GM12878 (cell line): ENCODE measurements around the gene PGM5. TPM values are rescaled to one million over a fixed set of nuclear protein-coding genes. Genes with fewer than 3 reads are reported as not detected.

Experiments
- ATAC-seq: fragments of 200-7000 bp; cut with Tn5 transposase; 3 replicates; pipeline ENCODE4 v1.9.1; 2020; ENCODE audit warnings: mild to moderate bottlenecking, moderate library complexity
- BruUV-seq: library from RNA; stranded (reverse); fragments of 400-500 nt; replicated peaks from 2 replicates; lab custom pipeline; 2021; lab: Mats Ljungman, UMichigan
- CTCF ChIA-PET: fragments of 300-600 bp; sonication (Branson Sonifier 250); formaldehyde crosslinking; extraction: SDS; loops from one replicate; lab custom pipeline; 2021; ENCODE audit warnings: inconsistent platforms; lab: Yijun Ruan, JAX
- POLR2A ChIA-PET: fragments of 350-600 bp; formaldehyde crosslinking; extraction: SDS; loops from one replicate; lab custom pipeline; 2021; ENCODE audit warnings: inconsistent platforms; lab: Charles Lee
- RAD21 ChIA-PET: fragments of 300-600 bp; sonication (Branson Sonifier 250); formaldehyde crosslinking; loops from one replicate; lab custom pipeline; 2023; ENCODE audit warnings: antibody characterized with exemption; ENCODE audit not compliant: unreplicated experiment; lab: Charles Lee
- SMC1A ChIA-PET: fragments of 300-600 bp; sonication (Branson Sonifier 250); formaldehyde crosslinking; loops from one replicate; lab custom pipeline; 2023; ENCODE audit not compliant: unreplicated experiment, uncharacterized antibody; lab: Charles Lee
- DNase-seq: peaks from one replicate; pipeline ENCODE4 v3.0.0-alpha.2; 2011; ENCODE audit warnings: low read depth, low spot score
- FAIRE-seq: peaks from 3 replicates; lab custom pipeline; 2011; peaks lifted over from hg19 to GRCh38; lab: Jason Lieb, UNC
- H2AFZ ChIP-seq: 2 replicates; pipeline ENCODE4 v1.6.0; 2011; ENCODE audit warnings: low read depth, low read length, control low read depth; ENCODE audit not compliant: control insufficient read depth
- H3K27ac ChIP-seq: 2 replicates; pipeline ENCODE4 v1.5.1; 2011; ENCODE audit warnings: control low read depth; ENCODE audit not compliant: control insufficient read depth, insufficient read depth
- H3K27me3 ChIP-seq, 2 experiments: replicated peaks in 1 of 2; 2 replicates each; pipeline versions ENCODE4 v1.6.0 to v1.6.1; 2011; ENCODE audit warnings: low read length in 1 of 2; ENCODE audit not compliant: control insufficient read depth in 2 of 2, insufficient read depth in 2 of 2
- H3K36me3 ChIP-seq, 2 experiments: 2 replicates each; pipeline ENCODE4 v1.5.1; 2011; ENCODE audit warnings: low read length in 1 of 2; ENCODE audit not compliant: control insufficient read depth in 2 of 2, insufficient read depth in 2 of 2
- H3K4me1 ChIP-seq: 2 replicates; pipeline ENCODE4 v1.6.1; 2011; ENCODE audit warnings: mild to moderate bottlenecking, low read length, moderate library complexity, mixed read lengths; ENCODE audit not compliant: control insufficient read depth, insufficient read depth
- H3K4me2 ChIP-seq: 2 replicates; pipeline ENCODE4 v1.6.0; 2011; ENCODE audit warnings: control low read depth; ENCODE audit not compliant: control insufficient read depth, insufficient read depth
- H3K4me3 ChIP-seq: fragments of 200-600 bp; sonication (generic); 2 replicates; pipeline ENCODE4 v1.5.1; 2016
- H3K79me2 ChIP-seq: 2 replicates; pipeline ENCODE4 v1.6.0; 2011; ENCODE audit warnings: low read length; ENCODE audit not compliant: control insufficient read depth, insufficient read depth
- H3K9ac ChIP-seq: 2 replicates; pipeline ENCODE4 v1.8.0; 2011; ENCODE audit warnings: low read length, control low read depth, mixed read lengths; ENCODE audit not compliant: control insufficient read depth, insufficient read depth
- H3K9me3 ChIP-seq: replicated peaks from 3 replicates; pipeline ENCODE4 v1.5.1; 2011; ENCODE audit warnings: mild to moderate bottlenecking, low read length; ENCODE audit not compliant: control insufficient read depth, insufficient read depth
- H4K20me1 ChIP-seq: 2 replicates; pipeline ENCODE4 v1.6.0; 2011; ENCODE audit not compliant: control insufficient read depth, insufficient read depth
- ATF3 ChIP-seq: IDR thresholded peaks from 2 replicates; pipeline ENCODE4 v1.6.1; 2011; ENCODE audit warnings: low read depth, mild to moderate bottlenecking, low read length, moderate library complexity, borderline replicate concordance; ENCODE audit errors: extremely low read depth
- CHD2 ChIP-seq: IDR thresholded peaks from 2 replicates; pipeline ENCODE4 v1.6.1; 2011; ENCODE audit warnings: low read depth, low read length, improper control_type of control experiment, borderline replicate concordance
- ESRRA ChIP-seq: IDR thresholded peaks from 2 replicates; pipeline ENCODE4 v1.6.1; 2012; ENCODE audit warnings: mild to moderate bottlenecking, low read length, improper control_type of control experiment
- JUND ChIP-seq: IDR thresholded peaks from 2 replicates; pipeline ENCODE4 v1.6.1; 2012; ENCODE audit warnings: low read depth, mild to moderate bottlenecking, low read length, improper control_type of control experiment, moderate library complexity
- POU2F2 ChIP-seq: IDR thresholded peaks from 3 replicates; pipeline ENCODE4 v1.6.1; 2011; ENCODE audit warnings: low read depth, mild to moderate bottlenecking, low read length, borderline replicate concordance
- RAD21 ChIP-seq: IDR thresholded peaks from 2 replicates; pipeline ENCODE4 v1.6.1; 2011; ENCODE audit warnings: mild to moderate bottlenecking, low read depth, low read length, moderate library complexity; ENCODE audit not compliant: insufficient read depth
- REST ChIP-seq: IDR thresholded peaks from 2 replicates; pipeline ENCODE4 v1.6.1; 2012; ENCODE audit warnings: mild to moderate bottlenecking, low read depth, low read length
- SMARCA5 ChIP-seq: fragments of 450-650 bp; IDR thresholded peaks from 2 replicates; pipeline ENCODE4 v1.6.1; 2017; ENCODE audit warnings: mild to moderate bottlenecking
- ZNF217 ChIP-seq: fragments of 450-650 bp; IDR thresholded peaks from 2 replicates; pipeline ENCODE4 v1.6.1; 2017; ENCODE audit warnings: antibody characterized with exemption, mild to moderate bottlenecking
- WGBS: methylation state at CpG from one replicate; pipeline ENCODE4 v1.1.6; 2016; ENCODE audit warnings: low lambda C conversion rate; ENCODE audit not compliant: insufficient replicate concordance, insufficient coverage; ENCODE audit errors: missing lambda C conversion rate; 5-methylcytosine and 5-hydroxymethylcytosine counted together
- in situ Hi-C: fragments of 300-500 bp; cut with MboI; formaldehyde crosslinking; loops from 9 replicates; pipeline ENCODE4 v1.14.3; 2018; ENCODE audit warnings: mixed read lengths
- intact Hi-C: fragments of 100-400 bp; cut with micrococcal nuclease; formaldehyde crosslinking; loops from one replicate; pipeline ENCODE4 v1.14.2; 2022; ENCODE audit not compliant: unreplicated experiment
- polyA plus RNA-seq, 11 experiments: library from polyadenylated mRNA; depleted of rRNA in 4 of 11; unstranded in 6 of 11; stranded (reverse) in 5 of 11; fragments of >200 nt; fragmentation: Nextera tagmentation in 4 of 11; fragmentation: Illumina TruSeq in 1 of 11; extraction: Ambion mirVana in 4 of 11; extraction: Trizol in 1 of 11; gene quantifications; 1 replicate in 1 of 11; 2 replicates in 10 of 11; pipeline versions ENCODE4 v1.2.1 to v1.2.3, GENCODE V29; 2011 to 2016; ENCODE audit warnings: inconsistent platforms in 2 of 11, missing spikeins in 2 of 11, low read depth in 1 of 11
- total RNA-seq, 4 experiments: library from RNA; depleted of rRNA in 3 of 4; stranded (reverse); fragments of >200 nt in 3 of 4; fragmentation: Illumina TruSeq in 1 of 4; extraction: Trizol in 1 of 4; gene quantifications; 2 replicates each; pipeline versions ENCODE4 v1.2.1 to v1.2.3, GENCODE V29; 2013 to 2021
- TF ChIP-seq, protein P1 (sequence below): fragments of 450-650 bp; IDR thresholded peaks from 2 replicates; pipeline ENCODE4 v1.6.1; 2018; ENCODE audit warnings: mild to moderate bottlenecking, low read depth, moderate library complexity; ENCODE audit not compliant: partially characterized antibody

The PGM5 gene
- total and polyA plus RNA-seq, 10 of the 15 experiments (the other 5 are each of a cell fraction or from before 2014, with no cell fraction given): 0.28 to 0.73 TPM; not detected in 8

- no peak for FAIRE-seq
- CTCF ChIA-PET: no interaction called here
- Histone ChIP-seq H3K36me3 (no peaks in the 10 kb centered on the region), H3K27ac (no peak overlapping the region), H2AFZ (no peak overlapping the region), H4K20me1 (no peaks in the 10 kb centered on the region), H3K79me2 (no peaks in the 10 kb centered on the region), H3K27me3 (no peaks in the 10 kb centered on the region; a peak in 1 of 4 replicates), H3K4me1 (no peaks in the 10 kb centered on the region), H3K9me3 (no peaks in the 10 kb centered on the region), H3K4me2 (no peak overlapping the region)
- DNase-seq: no peak
- POLR2A ChIA-PET: no interaction called here
- ATAC-seq: no peak
- RAD21 ChIA-PET: no interaction called here
- SMC1A ChIA-PET: no interaction called here
- intact Hi-C loops: no loop called here
- in situ Hi-C loops: no loop called here
- TF ChIP-seq CHD2 (no peak), ZNF217 (no peak), ESRRA (no peak), SMARCA5 (no peak)
- TF ChIP-seq, all 136 proteins: peak for 0
- 7% methylated on average over 1 of the region's 1 CpG for WGBS
- H3K9ac ChIP-seq: no peak overlapping the region
- BruUV-seq: no TSS peak
- no peak overlapping the region for H3K4me3 ChIP-seq
Measured at GRCh38 chr9:68431307-68431706, 74.9 kb downstream of the PGM5 start.

DNA sequence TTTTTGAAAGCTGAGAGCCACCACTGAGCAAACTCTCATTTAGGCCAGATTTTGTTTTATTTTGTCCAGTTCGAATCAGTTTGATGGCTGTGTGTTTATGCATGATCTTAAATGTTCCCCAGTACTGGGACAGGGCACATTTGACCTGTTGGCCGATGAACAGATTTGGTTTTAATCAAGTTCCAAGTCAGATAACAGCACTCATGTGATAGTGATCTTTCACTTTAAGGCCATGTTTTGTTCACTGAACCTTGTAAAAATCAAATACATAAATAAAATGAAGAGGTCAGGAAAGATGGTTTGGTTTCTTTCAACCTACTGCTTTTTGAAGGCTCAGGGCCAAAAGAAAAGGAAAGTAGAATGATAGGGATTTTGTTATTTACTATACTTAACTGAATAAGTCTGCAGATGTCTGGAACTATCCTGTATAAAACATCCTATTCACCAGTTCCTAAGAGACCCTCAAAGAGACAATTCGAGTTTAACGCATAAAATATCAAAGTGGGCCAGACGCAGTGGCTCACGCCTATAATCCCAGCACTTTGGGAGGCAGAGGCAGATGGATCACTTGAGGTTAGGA, 77.2 kb downstream of the PGM5 start:
- DNase-seq: no peak
- in situ Hi-C loops (no loop called here), intact Hi-C loops (no loop called here)
- no peaks in the 10 kb centered on the region; a peak in 1 of 4 replicates for H3K27me3 ChIP-seq
- H3K27ac ChIP-seq: no peak overlapping the region
- H4K20me1 ChIP-seq: no peaks in the 10 kb centered on the region
- no peaks in the 10 kb centered on the region for H3K36me3 ChIP-seq
- no peaks in the 10 kb centered on the region for H3K4me1 ChIP-seq
- no peak for ATAC-seq
- no peak overlapping the region for H3K4me2 ChIP-seq
- CTCF ChIA-PET: interaction anchor here (0.6 kb wide), 1 partner anchor 515 kb away, joined by 3 read pairs; no protein-coding TSS in a partner anchor
- SMC1A ChIA-PET: no interaction called here
- TF ChIP-seq POU2F2 (no peak), ATF3 (no peak), JUND (no peak), SMARCA5 (no peak), REST (no peak), RAD21 (no peak)
- TF ChIP-seq, protein P1, sequence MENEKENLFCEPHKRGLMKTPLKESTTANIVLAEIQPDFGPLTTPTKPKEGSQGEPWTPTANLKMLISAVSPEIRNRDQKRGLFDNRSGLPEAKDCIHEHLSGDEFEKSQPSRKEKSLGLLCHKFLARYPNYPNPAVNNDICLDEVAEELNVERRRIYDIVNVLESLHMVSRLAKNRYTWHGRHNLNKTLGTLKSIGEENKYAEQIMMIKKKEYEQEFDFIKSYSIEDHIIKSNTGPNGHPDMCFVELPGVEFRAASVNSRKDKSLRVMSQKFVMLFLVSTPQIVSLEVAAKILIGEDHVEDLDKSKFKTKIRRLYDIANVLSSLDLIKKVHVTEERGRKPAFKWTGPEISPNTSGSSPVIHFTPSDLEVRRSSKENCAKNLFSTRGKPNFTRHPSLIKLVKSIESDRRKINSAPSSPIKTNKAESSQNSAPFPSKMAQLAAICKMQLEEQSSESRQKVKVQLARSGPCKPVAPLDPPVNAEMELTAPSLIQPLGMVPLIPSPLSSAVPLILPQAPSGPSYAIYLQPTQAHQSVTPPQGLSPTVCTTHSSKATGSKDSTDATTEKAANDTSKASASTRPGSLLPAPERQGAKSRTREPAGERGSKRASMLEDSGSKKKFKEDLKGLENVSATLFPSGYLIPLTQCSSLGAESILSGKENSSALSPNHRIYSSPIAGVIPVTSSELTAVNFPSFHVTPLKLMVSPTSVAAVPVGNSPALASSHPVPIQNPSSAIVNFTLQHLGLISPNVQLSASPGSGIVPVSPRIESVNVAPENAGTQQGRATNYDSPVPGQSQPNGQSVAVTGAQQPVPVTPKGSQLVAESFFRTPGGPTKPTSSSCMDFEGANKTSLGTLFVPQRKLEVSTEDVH: no peak
- H3K9ac ChIP-seq: no peak overlapping the region
- no peaks in the 10 kb centered on the region for H3K79me2 ChIP-seq
- no peak overlapping the region for H3K4me3 ChIP-seq
- 56% methylated on average over 6 of the region's 6 CpGs for WGBS
- RAD21 ChIA-PET: no interaction called here
- no peak overlapping the region for H2AFZ ChIP-seq
- BruUV-seq: no TSS peak
- POLR2A ChIA-PET: no interaction called here
- no peak for FAIRE-seq
- H3K9me3 ChIP-seq: no peaks in the 10 kb centered on the region
